Liver (tissue), 9 donors: ENCODE results near the gene CACNA1A. TPM values are rescaled to one million over a fixed set of nuclear protein-coding genes. Genes with fewer than 3 reads are reported as not detected.

Experiments
- DNase-seq: peaks from one replicate; pipeline ENCODE4 v3.0.0-alpha.2; 2017; ENCODE audit warnings: low spot score
- H3K27ac ChIP-seq, 2 donors: one replicate each; pipeline ENCODE4 v1.7.0; 2013; ENCODE audit warnings: inconsistent platforms in 2 of 2, low read length in 2 of 2, control low read depth in 1 of 2, low read depth in 1 of 2, mild to moderate bottlenecking in 1 of 2
- H3K27me3 ChIP-seq, 4 donors: one replicate each; pipeline versions ENCODE4 v1.6.1 to v1.7.0; 2013; ENCODE audit warnings: low read length in 3 of 4, inconsistent platforms in 1 of 4, mild to moderate bottlenecking in 1 of 4, moderate library complexity in 1 of 4; ENCODE audit not compliant: control insufficient read depth in 4 of 4, insufficient read depth in 4 of 4
- H3K36me3 ChIP-seq, 4 donors: one replicate each; pipeline versions ENCODE4 v1.6.1 to v1.7.0; 2013; ENCODE audit warnings: low read length in 3 of 4, mild to moderate bottlenecking in 3 of 4, low read depth in 1 of 4, moderate library complexity in 1 of 4; ENCODE audit not compliant: control insufficient read depth in 4 of 4, insufficient read depth in 3 of 4
- H3K4me1 ChIP-seq, 4 donors: one replicate each; pipeline versions ENCODE4 v1.6.1 to v1.7.0; 2013; ENCODE audit warnings: low read length in 3 of 4, mild to moderate bottlenecking in 3 of 4, moderate library complexity in 1 of 4; ENCODE audit not compliant: control insufficient read depth in 4 of 4, insufficient read depth in 4 of 4
- H3K4me3 ChIP-seq, 3 donors: one replicate each; pipeline versions ENCODE4 v1.6.1 to v1.7.0; 2013; ENCODE audit warnings: low read length in 3 of 3, control low read depth in 1 of 3, low read depth in 1 of 3, mild to moderate bottlenecking in 1 of 3
- H3K9ac ChIP-seq, 2 donors: one replicate each; pipeline ENCODE4 v1.7.0; 2013; ENCODE audit warnings: low read length in 2 of 2, mild to moderate bottlenecking in 2 of 2, moderate library complexity in 2 of 2, control low read depth in 1 of 2, low read depth in 1 of 2
- H3K9me3 ChIP-seq, 4 donors: one replicate each; pipeline versions ENCODE4 v1.6.1 to v1.7.0; 2013; ENCODE audit warnings: low read length in 3 of 4; ENCODE audit not compliant: control insufficient read depth in 4 of 4
- EGR1 ChIP-seq, 2 donors: IDR thresholded peaks; 2 replicates each; pipeline ENCODE4 v1.6.1; 2016 to 2018; ENCODE audit warnings: antibody characterized with exemption in 2 of 2, low read depth in 2 of 2
- FOXA1 ChIP-seq: IDR thresholded peaks from 2 replicates; pipeline ENCODE4 v1.6.1; 2016; ENCODE audit warnings: antibody characterized with exemption
- FOXA2 ChIP-seq: IDR thresholded peaks from 2 replicates; pipeline ENCODE4 v1.6.1; 2016; ENCODE audit warnings: antibody characterized with exemption
- GABPA ChIP-seq, 2 donors: IDR thresholded peaks in 1 of 2; conservative IDR thresholded peaks in 1 of 2; 2 replicates each; pipeline ENCODE4 v1.6.1; 2016; ENCODE audit warnings: antibody characterized with exemption in 2 of 2, mild to moderate bottlenecking in 1 of 2, moderate library complexity in 1 of 2
- HNF4A ChIP-seq, 2 donors: conservative IDR thresholded peaks; 2 replicates each; pipeline ENCODE4 v1.6.1; 2016; ENCODE audit warnings: antibody characterized with exemption in 2 of 2, mild to moderate bottlenecking in 2 of 2
- HNF4G ChIP-seq: IDR thresholded peaks from 2 replicates; pipeline ENCODE4 v1.6.1; 2016; ENCODE audit warnings: antibody characterized with exemption
- JUND ChIP-seq, 2 donors: IDR thresholded peaks; 2 replicates each; pipeline ENCODE4 v1.6.1; 2016; ENCODE audit warnings: antibody characterized with exemption in 2 of 2
- NR2F2 ChIP-seq: IDR thresholded peaks from 2 replicates; pipeline ENCODE4 v1.6.1; 2016; ENCODE audit warnings: antibody characterized with exemption
- RAD21 ChIP-seq, 2 donors: IDR thresholded peaks; 2 replicates each; pipeline ENCODE4 v1.6.1; 2016; ENCODE audit warnings: antibody characterized with exemption in 2 of 2, mild to moderate bottlenecking in 2 of 2
- RXRA ChIP-seq, 2 donors: IDR thresholded peaks; 2 replicates each; pipeline ENCODE4 v1.6.1; 2017 to 2018; ENCODE audit warnings: antibody characterized with exemption in 2 of 2, mild to moderate bottlenecking in 1 of 2
- SP1 ChIP-seq: IDR thresholded peaks from 2 replicates; pipeline ENCODE4 v1.6.1; 2018; ENCODE audit warnings: antibody characterized with exemption, mild to moderate bottlenecking
- TAF1 ChIP-seq: conservative IDR thresholded peaks from 2 replicates; pipeline ENCODE4 v1.6.1; 2016; ENCODE audit warnings: antibody characterized with exemption, mild to moderate bottlenecking
- YY1 ChIP-seq: IDR thresholded peaks from 2 replicates; pipeline ENCODE4 v1.6.1; 2016; ENCODE audit warnings: antibody characterized with exemption, mild to moderate bottlenecking
- WGBS: extraction: QIAGEN DNeasy Blood & Tissue Kit; methylation state at CpG from one replicate; pipeline ENCODE4 v1.1.7; 2013; 5-methylcytosine and 5-hydroxymethylcytosine counted together
- polyA plus RNA-seq, 2 donors: library from polyadenylated mRNA; stranded (reverse) in 1 of 2; unstranded in 1 of 2; fragments of 200-250 nt in 1 of 2; fragments of >200 nt in 1 of 2; fragmentation: Nextera tagmentation in 1 of 2; extraction: Ambion mirVana in 1 of 2; gene quantifications; one replicate each; pipeline versions ENCODE4 v1.2.1 to v1.2.3, GENCODE V29; 2013 to 2015
- total RNA-seq, 2 donors: library from RNA; depleted of rRNA; stranded (reverse); fragments of >200 nt; gene quantifications; one replicate each; pipeline ENCODE4 v1.2.3, GENCODE V29; 2014
- TF ChIP-seq, protein P1 (sequence below): fragments of 150-350 bp; IDR thresholded peaks from 2 replicates; pipeline ENCODE4 v1.5.1; 2017; ENCODE audit warnings: improper control_type of control experiment, low read depth, low read length; ENCODE audit not compliant: missing input control
- TF ChIP-seq, protein P2 (sequence below): IDR thresholded peaks from 2 replicates; pipeline ENCODE4 v1.6.1; 2016; ENCODE audit warnings: antibody characterized with exemption, mild to moderate bottlenecking
- TF ChIP-seq, protein P3 (sequence below): IDR thresholded peaks from 2 replicates; pipeline ENCODE4 v1.6.1; 2016; ENCODE audit warnings: antibody characterized with exemption
- TF ChIP-seq, protein P4 (sequence below): IDR thresholded peaks from 2 replicates; pipeline ENCODE4 v1.6.1; 2016; ENCODE audit warnings: antibody characterized with exemption
- TF ChIP-seq, protein P5 (sequence below): IDR thresholded peaks from 2 replicates; pipeline ENCODE4 v1.6.1; 2016; ENCODE audit warnings: antibody characterized with exemption
- donor health status: healthy.
- donor health status: healthy.
- donor health status: healthy.
- donor health status: healthy.
- donor health status: healthy.

CACNA1A gene
- total and polyA plus RNA-seq, 4 donors, result 0.09 to 0.17 (median 0.17) TPM; not detected in 1

DNA sequence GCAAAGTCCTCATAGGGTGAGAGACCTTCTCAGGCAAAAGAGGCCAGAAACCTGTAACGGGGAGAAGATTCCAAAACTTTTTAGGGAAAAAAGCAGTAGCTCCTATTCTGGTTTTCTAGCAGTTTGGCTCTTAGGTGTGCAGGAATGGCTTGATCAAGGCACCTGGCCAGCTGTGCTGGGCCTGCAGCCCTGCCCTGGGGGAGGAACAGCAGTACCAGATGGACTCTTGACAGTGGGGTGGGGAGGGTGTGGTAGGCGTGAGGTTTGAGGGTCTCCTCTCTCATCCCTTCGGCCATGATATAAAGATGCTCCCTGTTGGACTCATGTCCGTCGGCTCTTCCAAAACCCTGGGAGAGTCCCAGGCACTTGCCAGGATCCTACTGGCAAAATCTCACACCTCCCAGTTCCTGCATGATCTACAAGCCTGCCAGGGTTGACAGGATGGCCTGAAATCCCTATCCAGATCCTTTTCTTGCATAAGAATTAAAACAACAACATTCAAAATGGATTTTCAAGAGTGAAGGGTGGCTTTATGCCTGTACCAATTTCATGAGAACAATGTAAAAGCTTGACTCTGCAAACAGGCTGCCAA lies 235.7 kb downstream of the CACNA1A start:
- Histone ChIP-seq H3K27ac (no peak overlapping the region), H3K4me3 (no peak overlapping the region), H3K4me1 (no peaks in the 10 kb centered on the region), H3K36me3 (no peaks in the 10 kb centered on the region), H3K9ac (no peak overlapping the region), H3K27me3 (no peaks in the 10 kb centered on the region), H3K9me3 (no peaks in the 10 kb centered on the region)
- WGBS, result 91% methylated on average over 5 of the region's 5 CpGs
- DNase-seq, result no peak
- no peak for TF ChIP-seq NR2F2
- TF ChIP-seq RAD21 (IDR thresholded peaks at IDR 0.05), result no peak
- TF ChIP-seq, protein P1, sequence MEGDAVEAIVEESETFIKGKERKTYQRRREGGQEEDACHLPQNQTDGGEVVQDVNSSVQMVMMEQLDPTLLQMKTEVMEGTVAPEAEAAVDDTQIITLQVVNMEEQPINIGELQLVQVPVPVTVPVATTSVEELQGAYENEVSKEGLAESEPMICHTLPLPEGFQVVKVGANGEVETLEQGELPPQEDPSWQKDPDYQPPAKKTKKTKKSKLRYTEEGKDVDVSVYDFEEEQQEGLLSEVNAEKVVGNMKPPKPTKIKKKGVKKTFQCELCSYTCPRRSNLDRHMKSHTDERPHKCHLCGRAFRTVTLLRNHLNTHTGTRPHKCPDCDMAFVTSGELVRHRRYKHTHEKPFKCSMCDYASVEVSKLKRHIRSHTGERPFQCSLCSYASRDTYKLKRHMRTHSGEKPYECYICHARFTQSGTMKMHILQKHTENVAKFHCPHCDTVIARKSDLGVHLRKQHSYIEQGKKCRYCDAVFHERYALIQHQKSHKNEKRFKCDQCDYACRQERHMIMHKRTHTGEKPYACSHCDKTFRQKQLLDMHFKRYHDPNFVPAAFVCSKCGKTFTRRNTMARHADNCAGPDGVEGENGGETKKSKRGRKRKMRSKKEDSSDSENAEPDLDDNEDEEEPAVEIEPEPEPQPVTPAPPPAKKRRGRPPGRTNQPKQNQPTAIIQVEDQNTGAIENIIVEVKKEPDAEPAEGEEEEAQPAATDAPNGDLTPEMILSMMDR, result no peak
- TF ChIP-seq, protein P2, sequence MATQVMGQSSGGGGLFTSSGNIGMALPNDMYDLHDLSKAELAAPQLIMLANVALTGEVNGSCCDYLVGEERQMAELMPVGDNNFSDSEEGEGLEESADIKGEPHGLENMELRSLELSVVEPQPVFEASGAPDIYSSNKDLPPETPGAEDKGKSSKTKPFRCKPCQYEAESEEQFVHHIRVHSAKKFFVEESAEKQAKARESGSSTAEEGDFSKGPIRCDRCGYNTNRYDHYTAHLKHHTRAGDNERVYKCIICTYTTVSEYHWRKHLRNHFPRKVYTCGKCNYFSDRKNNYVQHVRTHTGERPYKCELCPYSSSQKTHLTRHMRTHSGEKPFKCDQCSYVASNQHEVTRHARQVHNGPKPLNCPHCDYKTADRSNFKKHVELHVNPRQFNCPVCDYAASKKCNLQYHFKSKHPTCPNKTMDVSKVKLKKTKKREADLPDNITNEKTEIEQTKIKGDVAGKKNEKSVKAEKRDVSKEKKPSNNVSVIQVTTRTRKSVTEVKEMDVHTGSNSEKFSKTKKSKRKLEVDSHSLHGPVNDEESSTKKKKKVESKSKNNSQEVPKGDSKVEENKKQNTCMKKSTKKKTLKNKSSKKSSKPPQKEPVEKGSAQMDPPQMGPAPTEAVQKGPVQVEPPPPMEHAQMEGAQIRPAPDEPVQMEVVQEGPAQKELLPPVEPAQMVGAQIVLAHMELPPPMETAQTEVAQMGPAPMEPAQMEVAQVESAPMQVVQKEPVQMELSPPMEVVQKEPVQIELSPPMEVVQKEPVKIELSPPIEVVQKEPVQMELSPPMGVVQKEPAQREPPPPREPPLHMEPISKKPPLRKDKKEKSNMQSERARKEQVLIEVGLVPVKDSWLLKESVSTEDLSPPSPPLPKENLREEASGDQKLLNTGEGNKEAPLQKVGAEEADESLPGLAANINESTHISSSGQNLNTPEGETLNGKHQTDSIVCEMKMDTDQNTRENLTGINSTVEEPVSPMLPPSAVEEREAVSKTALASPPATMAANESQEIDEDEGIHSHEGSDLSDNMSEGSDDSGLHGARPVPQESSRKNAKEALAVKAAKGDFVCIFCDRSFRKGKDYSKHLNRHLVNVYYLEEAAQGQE, result no peak
- TF ChIP-seq RXRA (IDR thresholded peaks at IDR 0.05), result no peak
- no peak for TF ChIP-seq SP1
- TF ChIP-seq FOXA2, result no peak
- no peak for TF ChIP-seq HNF4G
- TF ChIP-seq JUND (IDR thresholded peaks at IDR 0.05), result no peak
- TF ChIP-seq, protein P3, sequence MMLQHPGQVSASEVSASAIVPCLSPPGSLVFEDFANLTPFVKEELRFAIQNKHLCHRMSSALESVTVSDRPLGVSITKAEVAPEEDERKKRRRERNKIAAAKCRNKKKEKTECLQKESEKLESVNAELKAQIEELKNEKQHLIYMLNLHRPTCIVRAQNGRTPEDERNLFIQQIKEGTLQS, result no peak
- no peak for TF ChIP-seq TAF1
- TF ChIP-seq FOXA1, result no peak
- TF ChIP-seq, protein P4, sequence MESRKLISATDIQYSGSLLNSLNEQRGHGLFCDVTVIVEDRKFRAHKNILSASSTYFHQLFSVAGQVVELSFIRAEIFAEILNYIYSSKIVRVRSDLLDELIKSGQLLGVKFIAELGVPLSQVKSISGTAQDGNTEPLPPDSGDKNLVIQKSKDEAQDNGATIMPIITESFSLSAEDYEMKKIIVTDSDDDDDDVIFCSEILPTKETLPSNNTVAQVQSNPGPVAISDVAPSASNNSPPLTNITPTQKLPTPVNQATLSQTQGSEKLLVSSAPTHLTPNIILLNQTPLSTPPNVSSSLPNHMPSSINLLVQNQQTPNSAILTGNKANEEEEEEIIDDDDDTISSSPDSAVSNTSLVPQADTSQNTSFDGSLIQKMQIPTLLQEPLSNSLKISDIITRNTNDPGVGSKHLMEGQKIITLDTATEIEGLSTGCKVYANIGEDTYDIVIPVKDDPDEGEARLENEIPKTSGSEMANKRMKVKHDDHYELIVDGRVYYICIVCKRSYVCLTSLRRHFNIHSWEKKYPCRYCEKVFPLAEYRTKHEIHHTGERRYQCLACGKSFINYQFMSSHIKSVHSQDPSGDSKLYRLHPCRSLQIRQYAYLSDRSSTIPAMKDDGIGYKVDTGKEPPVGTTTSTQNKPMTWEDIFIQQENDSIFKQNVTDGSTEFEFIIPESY, result no peak
- no peak for TF ChIP-seq HNF4A (conservative IDR thresholded peaks at IDR 0.05)
- no peak for TF ChIP-seq GABPA (IDR thresholded peaks at IDR 0.05 in 1 of 2, conservative IDR thresholded peaks at IDR 0.05 in 1 of 2)
- TF ChIP-seq, protein P5, sequence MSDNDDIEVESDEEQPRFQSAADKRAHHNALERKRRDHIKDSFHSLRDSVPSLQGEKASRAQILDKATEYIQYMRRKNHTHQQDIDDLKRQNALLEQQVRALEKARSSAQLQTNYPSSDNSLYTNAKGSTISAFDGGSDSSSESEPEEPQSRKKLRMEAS, result no peak
- no peak for TF ChIP-seq EGR1 (IDR thresholded peaks at IDR 0.05; ENCODE audit: low read depth in 2 of 2)
- no peak for TF ChIP-seq YY1
